IPS-15b (cell line): Measurements from ENCODE around the gene PRTN3.
"Not testable (repeated sequence)": the region's sequence is repeated elsewhere in the genome, so short reads cannot be mapped to it uniquely, and the experiment has no call there.

Experiments used
- H3K27me3 ChIP-seq: one replicate; pipeline ENCODE4 v1.6.1; 2013; ENCODE audit warnings: low read length; ENCODE audit not compliant: control insufficient read depth, insufficient read depth
- H3K36me3 ChIP-seq: one replicate; pipeline ENCODE4 v1.6.1; 2013; ENCODE audit warnings: low read length; ENCODE audit not compliant: control insufficient read depth, insufficient read depth
- H3K4me1 ChIP-seq: one replicate; pipeline ENCODE4 v1.6.1; 2013; ENCODE audit warnings: mild to moderate bottlenecking, low read length; ENCODE audit not compliant: control insufficient read depth, insufficient read depth
- H3K4me3 ChIP-seq: one replicate; pipeline ENCODE4 v1.5.1; 2013; ENCODE audit warnings: low read depth, low read length
- H3K9ac ChIP-seq: one replicate; pipeline ENCODE4 v1.6.1; 2013; ENCODE audit warnings: low read depth, mild to moderate bottlenecking, low read length
- H3K9me3 ChIP-seq: one replicate; pipeline ENCODE4 v1.6.1; 2013; ENCODE audit warnings: mild to moderate bottlenecking, low read length; ENCODE audit not compliant: control insufficient read depth, insufficient read depth

Gene PRTN3

GRCh38 chr19:887599-887998, 46.8 kb downstream of the PRTN3 start:
- no peak overlapping the region for H3K9ac ChIP-seq

DNA sequence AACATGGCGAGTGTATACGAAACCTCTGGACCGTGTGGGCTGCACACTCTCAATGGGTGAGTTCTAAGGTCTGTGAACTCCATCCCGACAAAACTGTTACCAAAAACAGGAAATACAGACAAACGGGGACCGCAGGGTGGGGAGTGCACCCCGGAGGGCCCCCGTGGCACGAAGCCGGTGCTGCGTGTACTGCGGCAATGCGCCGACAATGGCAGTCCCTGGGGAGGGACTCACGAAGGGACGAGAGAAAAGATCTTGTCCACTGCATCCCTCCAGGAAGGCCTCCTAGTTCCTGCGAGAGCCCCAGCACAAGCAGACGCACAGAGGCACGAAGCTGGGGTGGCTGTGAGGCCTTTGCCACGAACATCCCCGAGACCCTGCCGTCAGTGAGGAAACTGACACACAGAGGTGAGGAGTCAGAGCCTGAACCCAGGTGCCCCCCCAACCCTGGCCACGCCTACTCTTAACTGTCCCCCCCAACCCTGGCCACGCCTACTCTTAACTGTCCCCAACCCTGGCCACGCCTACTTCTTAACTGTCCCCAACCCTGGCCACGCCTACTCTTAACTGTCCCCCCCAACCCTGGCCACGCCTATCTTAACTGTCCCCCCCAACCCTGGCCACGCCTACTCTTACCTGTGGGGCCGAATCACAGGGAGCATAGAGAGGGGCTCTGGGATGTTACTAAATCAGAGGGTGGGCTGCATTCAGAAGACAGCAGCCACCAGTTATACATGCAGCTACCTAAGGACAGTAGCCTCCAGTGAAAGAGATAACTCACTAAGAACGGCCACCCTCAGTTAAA, 48.0 kb downstream of the PRTN3 start:
- Histone ChIP-seq H3K36me3 (peaks cover 44% of the 10 kb centered on the region), H3K9me3 (no peaks in the 10 kb centered on the region), H3K4me3 (no peak overlapping the region), H3K27me3 (no peaks in the 10 kb centered on the region), H3K9ac (no peak overlapping the region), H3K4me1 (no peaks in the 10 kb centered on the region)

More at GRCh38 chr19:887599-887998, 46.8 kb downstream of the PRTN3 start:
- H3K36me3 ChIP-seq, result peaks cover 51% of the 10 kb centered on the region
- no peaks in the 10 kb centered on the region for H3K4me1 ChIP-seq
- no peaks in the 10 kb centered on the region for H3K9me3 ChIP-seq
- no peak overlapping the region for H3K4me3 ChIP-seq
- H3K27me3 ChIP-seq, result no peaks in the 10 kb centered on the region

- Histone ChIP-seq H3K36me3 (peaks cover 41% of the 10 kb centered on the region), H3K9ac (no peak overlapping the region), H3K4me1 (no peaks in the 10 kb centered on the region), H3K9me3 (no peaks in the 10 kb centered on the region), H3K4me3 (no peak overlapping the region), H3K27me3 (no peaks in the 10 kb centered on the region)
Observed at GRCh38 chr19:889662-890295, 49.0 kb downstream of the PRTN3 start.

DNA sequence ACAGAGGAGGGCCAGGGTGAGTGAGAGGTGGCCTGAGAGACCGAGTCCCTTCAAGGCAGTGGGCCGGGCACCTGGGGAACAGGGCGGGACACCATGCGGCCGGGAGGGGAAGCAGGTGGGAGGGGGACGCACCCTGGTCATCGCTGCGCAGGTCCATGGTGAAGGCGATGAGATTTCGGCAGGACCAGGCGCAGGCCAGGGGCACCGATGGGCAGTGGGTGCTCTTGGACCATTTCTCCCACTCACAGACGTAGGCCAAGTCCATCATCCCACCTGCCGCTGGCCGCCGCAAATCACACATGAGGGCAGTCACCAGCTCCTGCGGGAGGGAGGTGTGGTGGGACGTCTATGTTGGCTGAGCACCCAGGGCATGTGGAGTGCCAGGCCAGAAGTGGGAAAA, 50.0 kb downstream of the PRTN3 start:
- H3K4me1 ChIP-seq, result no peaks in the 10 kb centered on the region
- peaks cover 32% of the 10 kb centered on the region for H3K36me3 ChIP-seq
- H3K9ac ChIP-seq, result no peak overlapping the region
- no peaks in the 10 kb centered on the region for H3K27me3 ChIP-seq
- no peak overlapping the region for H3K4me3 ChIP-seq
- H3K9me3 ChIP-seq, result no peaks in the 10 kb centered on the region

DNA sequence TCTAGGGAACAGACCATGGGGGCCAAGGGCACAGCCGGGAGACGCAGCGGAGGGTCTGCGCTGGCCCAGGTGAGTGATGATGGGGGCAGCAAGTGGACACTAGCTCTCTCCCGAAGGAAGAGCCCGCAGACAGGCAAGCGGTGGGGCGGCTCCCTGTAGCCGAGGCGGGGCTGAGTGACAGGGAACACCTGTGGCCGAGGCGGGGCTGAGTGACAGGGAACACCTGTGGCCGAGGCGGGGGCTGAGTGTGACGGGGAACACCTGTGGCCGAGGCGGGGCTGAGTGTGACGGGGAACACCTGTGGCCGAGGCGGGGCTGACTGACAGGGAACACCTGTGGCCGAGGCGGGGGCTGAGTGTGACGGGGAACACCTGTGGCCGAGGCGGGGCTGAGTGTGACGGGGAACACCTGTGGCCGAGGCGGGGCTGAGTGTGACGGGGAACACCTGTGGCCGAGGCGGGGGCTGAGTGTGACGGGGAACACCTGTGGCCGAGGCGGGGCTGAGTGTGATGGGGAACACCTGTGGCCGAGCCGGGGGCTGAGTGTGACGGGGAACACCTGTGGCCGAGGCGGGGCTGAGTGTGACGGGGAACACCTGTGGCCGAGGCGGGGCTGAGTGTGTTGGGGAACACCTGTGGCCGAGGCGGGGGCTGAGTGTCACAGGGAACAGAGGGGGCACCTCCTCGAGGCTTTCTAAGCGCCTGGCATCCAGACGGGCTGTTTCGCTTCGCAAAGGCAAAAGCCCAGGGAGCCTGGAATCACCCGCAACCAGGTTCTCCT, 50.8 kb downstream of the PRTN3 start:
- H3K36me3 ChIP-seq, result peaks cover 34% of the 10 kb centered on the region
- H3K9me3 ChIP-seq, H3K9ac ChIP-seq, H3K4me1 ChIP-seq, H3K27me3 ChIP-seq: not testable (repeated sequence)
- H3K4me3 ChIP-seq, result peak overlapping the region; percentile 73

- Histone ChIP-seq H3K27me3 (no peaks in the 10 kb centered on the region), H3K4me3 (peak overlapping the region; percentile 73), H3K4me1 (no peaks in the 10 kb centered on the region), H3K9me3 (no peaks in the 10 kb centered on the region), H3K9ac (no peak overlapping the region), H3K36me3 (peaks cover 33% of the 10 kb centered on the region)
Observed at GRCh38 chr19:892243-892893, 51.6 kb downstream of the PRTN3 start.

GRCh38 chr19:892894-893689, 52.3 kb downstream of the PRTN3 start, which contains the start of the genes MED16 and RNU6-9:
MED16 (minus strand) TSS chr19:893187; CDS start chr19:891131, 2,056 bp downstream.
RNU6-9 (plus strand) TSS chr19:893484.
- Histone ChIP-seq H3K9ac (peak within 1 kb of the TSS; percentile 88), H3K27me3 (no peaks in the 10 kb centered on the region), H3K36me3 (peaks cover 33% of the 10 kb centered on the region), H3K4me3 (peak within 1 kb of the TSS; percentile 73), H3K9me3 (no peaks in the 10 kb centered on the region), H3K4me1 (no peaks in the 10 kb centered on the region)

- Histone ChIP-seq H3K36me3 (peaks cover 25% of the 10 kb centered on the region), H3K27me3 (no peaks in the 10 kb centered on the region), H3K4me3 (no peak overlapping the region), H3K4me1 (no peaks in the 10 kb centered on the region), H3K9ac (no peak overlapping the region), H3K9me3 (no peaks in the 10 kb centered on the region)
Observed at GRCh38 chr19:896434-896833, 55.6 kb downstream of the PRTN3 start.

- Histone ChIP-seq H3K9me3 (no peaks in the 10 kb centered on the region), H3K4me1 (no peaks in the 10 kb centered on the region), H3K4me3 (no peak overlapping the region), H3K36me3 (peaks cover 25% of the 10 kb centered on the region), H3K27me3 (no peaks in the 10 kb centered on the region), H3K9ac (no peak overlapping the region)
Observed at GRCh38 chr19:896999-897398, 56.2 kb downstream of the PRTN3 start.

DNA sequence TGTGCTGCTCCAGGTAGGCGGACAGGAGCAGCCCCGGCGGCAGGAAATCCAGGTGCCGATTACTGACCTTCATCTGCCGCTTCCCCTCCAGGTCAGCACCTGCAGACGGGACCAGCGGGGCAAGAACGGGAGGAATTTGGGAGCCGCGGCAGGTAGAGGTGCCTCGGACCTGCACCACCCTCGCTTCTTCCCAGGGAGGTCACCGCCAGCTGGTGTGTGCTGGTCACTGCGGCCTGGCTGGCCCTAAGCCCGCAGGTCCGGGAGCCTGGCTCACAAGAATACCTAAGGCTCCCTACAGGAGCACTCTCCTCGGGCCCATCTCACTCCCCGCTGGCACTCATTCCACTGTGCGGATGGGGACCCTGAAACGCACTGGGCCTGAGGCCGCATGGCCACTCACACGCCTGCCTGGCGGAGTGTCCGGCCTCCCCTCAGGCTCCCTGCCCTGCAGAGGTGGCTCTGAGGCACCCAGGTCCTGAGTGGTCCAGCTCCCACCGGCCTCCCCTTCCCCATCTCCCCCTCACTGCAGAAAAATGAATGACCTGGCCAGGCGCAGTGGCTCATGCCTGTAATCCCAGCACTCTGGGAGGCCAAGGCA, 56.7 kb downstream of the PRTN3 start:
- no peaks in the 10 kb centered on the region for H3K27me3 ChIP-seq
- no peak overlapping the region for H3K9ac ChIP-seq
- H3K36me3 ChIP-seq, result peaks cover 25% of the 10 kb centered on the region

More for the DNA sequence above, 56.7 kb downstream of the PRTN3 start:
- no peaks in the 10 kb centered on the region for H3K9me3 ChIP-seq
- H3K4me3 ChIP-seq, result no peak overlapping the region
- no peaks in the 10 kb centered on the region for H3K4me1 ChIP-seq
